Esophagus squamous epithelium (tissue), 5 donors: ENCODE results near the gene MRPL9. TPM values are rescaled to one million over a fixed set of nuclear protein-coding genes. Genes with fewer than 3 reads are reported as not detected.

Experiments
- DNase-seq: peaks from one replicate; lab custom pipeline; 2025; lab: John Stamatoyannopoulos, UW
- H3K27ac ChIP-seq, 4 donors: fragments of 200-600 bp; sonication (generic); one replicate each; pipeline ENCODE4 v1.5.1; 2016 to 2019; ENCODE audit warnings: mild to moderate bottlenecking in 1 of 4
- H3K27me3 ChIP-seq, 4 donors: fragments of 200-600 bp; sonication (generic); 1 replicate in 3 of 4; 2 replicates in 1 of 4; pipeline versions ENCODE4 v1.5.1 to v1.6.0; 2017 to 2021; ENCODE audit warnings: antibody characterized with exemption in 1 of 4
- H3K36me3 ChIP-seq, 3 donors: fragments of 200-600 bp; sonication (generic); one replicate each; pipeline ENCODE4 v1.5.1; 2016 to 2019
- H3K4me1 ChIP-seq, 3 donors: fragments of 200-600 bp; sonication (generic); one replicate each; pipeline ENCODE4 v1.5.1; 2017 to 2019
- H3K4me3 ChIP-seq, 4 donors: fragments of 200-600 bp; sonication (generic); 1 replicate in 3 of 4; 2 replicates in 1 of 4; pipeline ENCODE4 v1.5.1; 2016 to 2019; ENCODE audit warnings: mild to moderate bottlenecking in 2 of 4, moderate library complexity in 1 of 4
- H3K9me3 ChIP-seq, 3 donors: fragments of 200-600 bp; sonication (generic); one replicate each; pipeline ENCODE4 v1.5.1; 2016 to 2019
- CTCF ChIP-seq, 6 experiments: fragments of 450-650 bp in 4 of 6; fragments of 200-600 bp in 2 of 6; sonication (generic) in 2 of 6; IDR thresholded peaks; one replicate each; pipeline ENCODE4 v1.5.1; 2016 to 2019; ENCODE audit warnings: antibody characterized with exemption in 6 of 6, mild to moderate bottlenecking in 4 of 6, moderate library complexity in 4 of 6
- POLR2A ChIP-seq, 4 donors: fragments of 450-650 bp; IDR thresholded peaks; one replicate each; pipeline ENCODE4 v1.6.1; 2017; ENCODE audit warnings: antibody characterized with exemption in 4 of 4, mild to moderate bottlenecking in 4 of 4, moderate library complexity in 3 of 4
- WGBS, 2 donors: methylation state at CpG; one replicate each; pipeline ENCODE4 v1.1.5; 2018; 5-methylcytosine and 5-hydroxymethylcytosine counted together
- intact Hi-C: fragments of 100-400 bp; cut with DNase I; formaldehyde crosslinking; loops from one replicate; pipeline ENCODE4 v1.15.0; 2022
- total RNA-seq, 4 donors: library from RNA; depleted of rRNA; stranded (reverse); fragments of >200 nt; gene quantifications; one replicate each; pipeline ENCODE4 v1.1.0, GENCODE V29; 2016
- donor health status: DM: yes; HTN: yes; CAD: no.

The MRPL9 gene
- total RNA-seq, 4 donors from 2014 or later = 49.1 to 56.3 (median 52.6) TPM

DNA sequence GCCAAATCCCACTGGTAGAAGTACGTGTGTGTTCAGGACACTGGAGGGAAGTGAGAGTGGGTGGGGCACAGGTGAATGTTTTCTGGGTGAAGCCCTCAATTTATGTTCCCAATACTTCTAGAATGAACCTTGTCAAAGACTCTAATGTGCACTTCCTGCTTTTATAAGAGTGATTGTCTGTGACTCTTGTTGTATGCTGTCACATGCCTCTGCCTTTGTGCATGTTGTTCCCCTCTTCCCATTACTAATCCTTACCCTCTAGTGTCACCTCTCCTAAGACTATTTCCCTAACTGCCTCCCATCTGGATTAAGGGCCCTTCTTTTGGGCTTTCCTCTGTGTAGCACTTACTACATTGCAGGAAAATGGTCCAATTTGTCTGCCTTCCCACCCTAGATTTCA is 44.5 kb upstream of the MRPL9 start:
- H3K36me3 ChIP-seq = peaks cover 0 to 5% (median 0%) of the 10 kb centered on the region in 3 donors
- no peaks in the 10 kb centered on the region for H3K9me3 ChIP-seq
- no peak for DNase-seq
- WGBS, 2 donors = 44 to 80% methylated on average over 1 of the region's 1 CpG
- H3K4me1 ChIP-seq = peaks cover 0 to 9% (median 0%) of the 10 kb centered on the region in 3 donors
- intact Hi-C loops = no loop called here
- H3K4me3 ChIP-seq = no peak overlapping the region
- TF ChIP-seq POLR2A (IDR thresholded peaks at IDR 0.05) (no peak), CTCF (IDR thresholded peaks at IDR 0.05) (no peak)
- H3K27ac ChIP-seq = no peak overlapping the region
- peaks cover 0 to 26% (median 0%) of the 10 kb centered on the region in 4 donors for H3K27me3 ChIP-seq

GRCh38 chr1:151807131-151807530 is 43.8 kb upstream of the MRPL9 start:
- H3K36me3 ChIP-seq = peaks cover 0 to 5% (median 0%) of the 10 kb centered on the region in 3 donors
- TF ChIP-seq POLR2A (IDR thresholded peaks at IDR 0.05) = no peak
- WGBS, 2 donors = 79 to 86% methylated on average over 3 to 4 of the region's 5 CpGs
- peaks cover 0 to 32% (median 0%) of the 10 kb centered on the region in 4 donors for H3K27me3 ChIP-seq
- peaks cover 0 to 9% (median 0%) of the 10 kb centered on the region in 3 donors for H3K4me1 ChIP-seq
- H3K9me3 ChIP-seq = no peaks in the 10 kb centered on the region
- intact Hi-C loops = no loop called here
- H3K4me3 ChIP-seq = no peak overlapping the region
- DNase-seq = no peak
- H3K27ac ChIP-seq = no peak overlapping the region

- peaks cover 0 to 5% (median 0%) of the 10 kb centered on the region in 3 donors for H3K36me3 ChIP-seq
- H3K27ac ChIP-seq = no peak overlapping the region
- H3K4me3 ChIP-seq = no peak overlapping the region
- intact Hi-C loops = no loop called here
- TF ChIP-seq POLR2A (IDR thresholded peaks at IDR 0.05) (no peak), CTCF (IDR thresholded peaks at IDR 0.05) (no peak)
- peaks cover 0 to 42% (median 0%) of the 10 kb centered on the region in 4 donors for H3K27me3 ChIP-seq
- no peaks in the 10 kb centered on the region for H3K9me3 ChIP-seq
- no peak for DNase-seq
- H3K4me1 ChIP-seq = peaks cover 0 to 9% (median 0%) of the 10 kb centered on the region in 3 donors
- WGBS, 2 donors = 20% methylated on average over 1 of the region's 7 CpGs; no CpG with 5 or more reads in 1 of the 2 donors
These were observed 42.9 kb upstream of the MRPL9 start for GRCh38 chr1:151806170-151806569.

- H3K4me1 ChIP-seq = peaks cover 0 to 9% (median 0%) of the 10 kb centered on the region in 3 donors
- H3K9me3 ChIP-seq = no peaks in the 10 kb centered on the region
- no peak within 1 kb of the TSS for H3K27ac ChIP-seq
- TF ChIP-seq POLR2A (IDR thresholded peaks at IDR 0.05) = no peak
- TF ChIP-seq CTCF (IDR thresholded peaks at IDR 0.05) = no peak
- peaks cover 0 to 5% (median 0%) of the 10 kb centered on the region in 3 donors for H3K36me3 ChIP-seq
- intact Hi-C loops = no loop called here
- DNase-seq = no peak
- no peak within 1 kb of the TSS for H3K4me3 ChIP-seq
- 52 to 54% methylated on average over 9 to 12 of the region's 12 CpGs for WGBS, 2 donors
- peaks cover 0 to 51% (median 0%) of the 10 kb centered on the region in 4 donors for H3K27me3 ChIP-seq
These were observed 41.9 kb upstream of the MRPL9 start, which contains the start of gene LINGO4 for GRCh38 chr1:151805066-151805820. Gene LINGO4 (minus strand): TSS chr1:151805419. CDS start chr1:151802704, 2,715 bp downstream.

DNA sequence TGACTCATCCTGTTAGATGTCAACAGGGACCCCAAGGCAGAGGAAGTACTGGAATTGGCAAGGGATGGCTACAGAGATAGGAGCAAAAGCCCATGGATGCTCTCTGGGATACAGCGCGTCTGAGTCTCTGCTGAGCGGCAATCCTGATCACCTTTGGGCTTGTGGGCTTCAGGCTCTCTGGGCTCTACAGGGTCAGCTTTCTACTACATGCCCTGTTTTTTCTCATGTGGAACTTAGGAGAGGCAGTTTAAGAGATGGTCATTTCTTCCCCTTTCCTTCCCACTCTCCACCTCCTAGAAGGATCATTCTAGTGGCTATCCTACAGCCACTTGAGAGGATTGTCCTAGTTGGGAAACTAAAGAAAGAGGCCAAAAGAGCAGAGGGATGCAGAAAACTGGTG is 40.6 kb upstream of the MRPL9 start:
- H3K27me3 ChIP-seq = peaks cover 0 to 64% (median 0%) of the 10 kb centered on the region in 4 donors
- H3K27ac ChIP-seq = no peak overlapping the region
- H3K4me1 ChIP-seq = no peaks in the 10 kb centered on the region
- TF ChIP-seq CTCF (IDR thresholded peaks at IDR 0.05) (no peak), POLR2A (IDR thresholded peaks at IDR 0.05) (no peak)
- intact Hi-C loops = no loop called here
- H3K4me3 ChIP-seq = no peak overlapping the region
- H3K9me3 ChIP-seq = no peaks in the 10 kb centered on the region
- DNase-seq = no peak
- WGBS, 2 donors = 97 to 100% methylated on average over 3 of the region's 3 CpGs
- peaks cover 0 to 5% (median 0%) of the 10 kb centered on the region in 3 donors for H3K36me3 ChIP-seq
